GM23338 (cell line): ENCODE measurements around the gene FOXI1. TPM values are rescaled to one million over a fixed set of nuclear protein-coding genes. Genes with fewer than 3 reads are reported as not detected.

Experiments
- ATAC-seq: fragments of 200-7000 bp; cut with Tn5 transposase; 3 replicates; pipeline ENCODE4 v1.9.1; 2020
- DNase-seq: peaks from one replicate; pipeline ENCODE4 v3.0.0-alpha.2; 2015; ENCODE audit warnings: low spot score
- H2AFZ ChIP-seq: fragments of 200-600 bp; sonication (generic); 2 replicates; pipeline ENCODE4 v1.8.0; 2016; ENCODE audit warnings: antibody characterized with exemption, mild to moderate bottlenecking, moderate library complexity
- H3F3A ChIP-seq: fragments of 200-600 bp; sonication (generic); replicated peaks from 2 replicates; pipeline ENCODE4 v1.8.0; 2017; ENCODE audit warnings: antibody characterized with exemption, mixed run types, low read depth
- H3K27ac ChIP-seq: fragments of 200-600 bp; sonication (generic); 2 replicates; pipeline ENCODE4 v1.6.1; 2016; ENCODE audit warnings: low read depth
- H3K27me3 ChIP-seq: fragments of 200-600 bp; sonication (generic); 2 replicates; pipeline ENCODE4 v1.8.0; 2016; ENCODE audit warnings: mild to moderate bottlenecking, mixed run types, moderate library complexity; ENCODE audit not compliant: insufficient read depth
- H3K36me3 ChIP-seq: fragments of 200-600 bp; sonication (generic); 2 replicates; pipeline ENCODE4 v1.8.0; 2016; ENCODE audit warnings: mild to moderate bottlenecking; ENCODE audit not compliant: insufficient read depth
- H3K4me1 ChIP-seq: fragments of 200-600 bp; sonication (generic); 2 replicates; pipeline ENCODE4 v1.8.0; 2016; ENCODE audit warnings: mild to moderate bottlenecking, moderate library complexity; ENCODE audit not compliant: insufficient read depth
- H3K4me2 ChIP-seq: fragments of 200-600 bp; sonication (generic); 2 replicates; pipeline ENCODE4 v1.7.1; 2017; ENCODE audit warnings: mixed run types
- H3K4me3 ChIP-seq: fragments of 200-600 bp; sonication (generic); 2 replicates; pipeline ENCODE4 v1.6.1; 2016; ENCODE audit warnings: mixed run types
- H3K79me2 ChIP-seq: fragments of 200-600 bp; sonication (generic); replicated peaks from 2 replicates; pipeline ENCODE4 v1.8.0; 2017; ENCODE audit warnings: mild to moderate bottlenecking; ENCODE audit not compliant: insufficient read depth
- H3K9me2 ChIP-seq: fragments of 200-600 bp; sonication (generic); 2 replicates; pipeline ENCODE4 v1.8.0; 2017; ENCODE audit not compliant: insufficient read depth
- H4K20me1 ChIP-seq: fragments of 200-600 bp; sonication (generic); replicated peaks from 2 replicates; pipeline ENCODE4 v1.8.0; 2017; ENCODE audit warnings: mild to moderate bottlenecking; ENCODE audit not compliant: insufficient read depth
- H3K27ac Mint-ChIP-seq: 2 replicates; pipeline ENCODE4 v1.8.0; 2020; ENCODE audit warnings: inconsistent platforms, mild to moderate bottlenecking, moderate library complexity, mixed read lengths
- H3K27me3 Mint-ChIP-seq: 3 replicates; pipeline ENCODE4 v1.8.0; 2022; ENCODE audit warnings: low read depth, mild to moderate bottlenecking, moderate library complexity, mixed read lengths, inconsistent platforms; ENCODE audit not compliant: insufficient read depth, poor library complexity
- H3K36me3 Mint-ChIP-seq: 3 replicates; pipeline ENCODE4 v1.8.0; 2021; ENCODE audit warnings: low read depth, mild to moderate bottlenecking, inconsistent platforms, moderate library complexity, mixed read lengths
- H3K4me1 Mint-ChIP-seq: 3 replicates; pipeline ENCODE4 v1.8.0; 2020; ENCODE audit warnings: mild to moderate bottlenecking, inconsistent platforms, mixed read lengths
- H3K4me3 Mint-ChIP-seq: 3 replicates; pipeline ENCODE4 v1.8.0; 2021; ENCODE audit warnings: moderate library complexity, mild to moderate bottlenecking, inconsistent platforms, mixed read lengths
- H3K9me3 Mint-ChIP-seq: 3 replicates; pipeline ENCODE4 v1.8.0; 2020; ENCODE audit warnings: moderate library complexity, mild to moderate bottlenecking, inconsistent platforms, mixed read lengths
- NANOG ChIP-seq: IDR thresholded peaks from 2 replicates; pipeline ENCODE4 v1.6.1; 2016; ENCODE audit warnings: antibody characterized with exemption, borderline replicate concordance
- STAT1 ChIP-seq: IDR thresholded peaks from one replicate; pipeline ENCODE4 v1.6.1; 2016; ENCODE audit warnings: antibody characterized with exemption; ENCODE audit not compliant: unreplicated experiment
- ZNF462 ChIP-seq: fragments of 250-450 bp; sonication (Bioruptor Pico); IDR thresholded peaks from 2 replicates; pipeline ENCODE4 v1.5.0; 2020; ENCODE audit warnings: mild to moderate bottlenecking, moderate library complexity
- polyA plus RNA-seq: library from polyadenylated mRNA; unstranded; fragments of >200 nt; fragmentation: Nextera tagmentation; extraction: Ambion mirVana; gene quantifications from 2 replicates; pipeline ENCODE4 v1.2.1, GENCODE V29; 2016
- total RNA-seq: library from RNA; depleted of rRNA; stranded (reverse); fragments of >200 nt; shearing (Covaris generic); gene quantifications from 2 replicates; pipeline ENCODE4 v1.2.3, GENCODE V29; 2014; rRNA removed

Gene FOXI1
- total and polyA plus RNA-seq, 2 experiments from 2014 or later = not detected

GRCh38 chr5:170159101-170159698 is 53.5 kb downstream of the FOXI1 start:
- H3K27ac ChIP-seq = no peak overlapping the region
- Mint-ChIP-seq H3K9me3 (no peaks in the 10 kb centered on the region), H3K27me3 (peaks cover 4% of the 10 kb centered on the region), H3K4me3 (no peak overlapping the region), H3K36me3 (no peaks in the 10 kb centered on the region), H3K27ac (no peak overlapping the region), H3K4me1 (peaks cover 8% of the 10 kb centered on the region)
- H4K20me1 ChIP-seq = no peaks in the 10 kb centered on the region
- no peak overlapping the region for H3K4me3 ChIP-seq
- H3K27me3 ChIP-seq = no peaks in the 10 kb centered on the region
- H3K9me2 ChIP-seq = no peaks in the 10 kb centered on the region
- H3K79me2 ChIP-seq = no peaks in the 10 kb centered on the region
- H3K4me1 ChIP-seq = no peaks in the 10 kb centered on the region
- H2AFZ ChIP-seq = no peak overlapping the region
- DNase-seq (no peak), ATAC-seq (no peak)
- H3F3A ChIP-seq = no peaks in the 10 kb centered on the region
- H3K36me3 ChIP-seq = no peaks in the 10 kb centered on the region
- TF ChIP-seq STAT1 (no peak), ZNF462 (CRISPR knock-in tag) (no peak), NANOG (no peak)
- no peak overlapping the region for H3K4me2 ChIP-seq

Other genes starting within 250 kb of the FOXI1 start
- gene INSYN2B, start 125.4 kb upstream of the FOXI1 start, total RNA-seq = 4.4 TPM in 1 of 2 replicates, not detected in the other
- gene INSYN2B, start 125.4 kb upstream of the FOXI1 start, polyA plus RNA-seq = not detected in 2 replicates
- 1.0 TPM in 1 of 2 replicates, not detected in the other for gene C5orf58, start 127.1 kb downstream of the FOXI1 start, total RNA-seq
- 9.1 and 10.8 TPM in 2 replicates for gene C5orf58, start 127.1 kb downstream of the FOXI1 start, polyA plus RNA-seq
- gene LCP2, start 191.9 kb downstream of the FOXI1 start, total RNA-seq = 0.35 and 0.38 TPM in 2 replicates
- 0.26 and 0.77 TPM in 2 replicates for gene LCP2, start 191.9 kb downstream of the FOXI1 start, polyA plus RNA-seq